IMR-90 (cell line): Measurements from ENCODE around the gene SPACA6.

Experiments used
- CHD1 ChIP-seq: IDR thresholded peaks from 2 replicates; pipeline ENCODE4 v1.6.1; 2012; ENCODE audit warnings: low read depth, low read length, improper control_type of control experiment
- FOS ChIP-seq: fragments of 150-350 bp; IDR thresholded peaks from 2 replicates; pipeline ENCODE4 v1.6.1; 2016; ENCODE audit warnings: low read depth, low read length
- MAZ ChIP-seq: IDR thresholded peaks from 2 replicates; pipeline ENCODE4 v1.6.1; 2012; ENCODE audit warnings: low read depth, mild to moderate bottlenecking, low read length, improper control_type of control experiment, moderate library complexity, borderline replicate concordance
- MXI1 ChIP-seq: IDR thresholded peaks from 2 replicates; pipeline ENCODE4 v1.6.1; 2012; ENCODE audit warnings: low read depth, mild to moderate bottlenecking, low read length, moderate library complexity, borderline replicate concordance
- POLR2A ChIP-seq: IDR thresholded peaks from 2 replicates; pipeline ENCODE4 v1.6.1; 2012; ENCODE audit warnings: mild to moderate bottlenecking, low read depth, low read length
- RCOR1 ChIP-seq: IDR thresholded peaks from 2 replicates; pipeline ENCODE4 v1.6.1; 2012; ENCODE audit warnings: mild to moderate bottlenecking, low read length, improper control_type of control experiment; ENCODE audit not compliant: insufficient replicate concordance
- TF ChIP-seq, protein P1 (sequence below): conservative IDR thresholded peaks from 2 replicates; pipeline ENCODE4 v1.5.1; 2012; ENCODE audit warnings: mild to moderate bottlenecking, low read depth, low read length, improper control_type of control experiment

DNA sequence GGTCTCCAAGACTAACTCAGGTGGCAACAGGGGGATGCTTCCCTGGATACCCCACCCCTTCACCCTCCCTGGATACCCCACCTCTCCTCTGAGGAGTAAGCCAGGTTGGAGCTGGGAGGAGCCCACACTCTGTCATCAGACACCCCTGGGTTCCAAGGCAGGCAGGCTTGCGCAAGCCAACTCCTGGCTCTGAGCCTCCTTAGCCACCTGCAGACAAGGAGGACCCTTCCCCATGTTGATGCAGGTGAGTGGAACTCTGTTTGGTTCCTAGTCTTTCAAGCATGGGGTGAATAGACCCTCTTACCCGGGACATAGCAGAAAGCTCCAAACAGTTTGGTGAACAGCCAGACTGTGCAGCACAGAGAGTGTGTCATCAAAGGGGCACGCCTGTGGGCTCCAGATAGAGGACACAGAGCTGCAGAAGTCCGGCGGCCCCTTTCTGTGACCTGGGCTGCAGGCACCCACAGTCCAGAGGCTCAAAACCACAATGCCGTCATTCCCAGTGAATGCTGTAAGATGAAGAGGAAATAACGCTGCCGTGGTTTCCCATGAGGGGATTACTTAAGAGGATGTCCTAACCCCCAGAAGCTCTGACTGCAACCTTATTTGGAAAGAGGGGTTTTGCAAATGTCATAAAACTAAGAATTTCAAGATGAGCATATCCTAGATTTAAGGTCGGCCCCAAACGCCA, 42.8 kb downstream of the SPACA6 start:
- TF ChIP-seq, protein P1, sequence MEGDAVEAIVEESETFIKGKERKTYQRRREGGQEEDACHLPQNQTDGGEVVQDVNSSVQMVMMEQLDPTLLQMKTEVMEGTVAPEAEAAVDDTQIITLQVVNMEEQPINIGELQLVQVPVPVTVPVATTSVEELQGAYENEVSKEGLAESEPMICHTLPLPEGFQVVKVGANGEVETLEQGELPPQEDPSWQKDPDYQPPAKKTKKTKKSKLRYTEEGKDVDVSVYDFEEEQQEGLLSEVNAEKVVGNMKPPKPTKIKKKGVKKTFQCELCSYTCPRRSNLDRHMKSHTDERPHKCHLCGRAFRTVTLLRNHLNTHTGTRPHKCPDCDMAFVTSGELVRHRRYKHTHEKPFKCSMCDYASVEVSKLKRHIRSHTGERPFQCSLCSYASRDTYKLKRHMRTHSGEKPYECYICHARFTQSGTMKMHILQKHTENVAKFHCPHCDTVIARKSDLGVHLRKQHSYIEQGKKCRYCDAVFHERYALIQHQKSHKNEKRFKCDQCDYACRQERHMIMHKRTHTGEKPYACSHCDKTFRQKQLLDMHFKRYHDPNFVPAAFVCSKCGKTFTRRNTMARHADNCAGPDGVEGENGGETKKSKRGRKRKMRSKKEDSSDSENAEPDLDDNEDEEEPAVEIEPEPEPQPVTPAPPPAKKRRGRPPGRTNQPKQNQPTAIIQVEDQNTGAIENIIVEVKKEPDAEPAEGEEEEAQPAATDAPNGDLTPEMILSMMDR = no peak
- no peak for TF ChIP-seq MXI1
- no peak for TF ChIP-seq CHD1
- TF ChIP-seq RCOR1 = no peak
- no peak for TF ChIP-seq FOS
- no peak for TF ChIP-seq MAZ
- TF ChIP-seq POLR2A = no peak
